MM.1S (cell line): ENCODE measurements around the gene SLC6A9.

Source experiments
- EZH2 ChIP-seq: fragments of 300-600 bp; sonication (generic); optimal IDR thresholded peaks from 2 replicates; pipeline ENCODE3; 2017; ENCODE audit warnings: low read depth, mild to moderate bottlenecking, antibody characterized with exemption, low read length, mixed read lengths
- EZH2phosphoT487 ChIP-seq: fragments of 300-600 bp; sonication (generic); IDR thresholded peaks from 2 replicates; pipeline ENCODE4 v1.6.1; 2018; ENCODE audit warnings: antibody characterized with exemption, low read length
- TF ChIP-seq, protein P1 (sequence below): fragments of 300-600 bp; sonication (generic); IDR thresholded peaks from 2 replicates; pipeline ENCODE4 v1.5.1; 2016; ENCODE audit warnings: antibody characterized with exemption, low read length, mixed read lengths

GRCh38 chr1:44012941-44013609, 18.2 kb downstream of the SLC6A9 start:
- TF ChIP-seq, protein P1, sequence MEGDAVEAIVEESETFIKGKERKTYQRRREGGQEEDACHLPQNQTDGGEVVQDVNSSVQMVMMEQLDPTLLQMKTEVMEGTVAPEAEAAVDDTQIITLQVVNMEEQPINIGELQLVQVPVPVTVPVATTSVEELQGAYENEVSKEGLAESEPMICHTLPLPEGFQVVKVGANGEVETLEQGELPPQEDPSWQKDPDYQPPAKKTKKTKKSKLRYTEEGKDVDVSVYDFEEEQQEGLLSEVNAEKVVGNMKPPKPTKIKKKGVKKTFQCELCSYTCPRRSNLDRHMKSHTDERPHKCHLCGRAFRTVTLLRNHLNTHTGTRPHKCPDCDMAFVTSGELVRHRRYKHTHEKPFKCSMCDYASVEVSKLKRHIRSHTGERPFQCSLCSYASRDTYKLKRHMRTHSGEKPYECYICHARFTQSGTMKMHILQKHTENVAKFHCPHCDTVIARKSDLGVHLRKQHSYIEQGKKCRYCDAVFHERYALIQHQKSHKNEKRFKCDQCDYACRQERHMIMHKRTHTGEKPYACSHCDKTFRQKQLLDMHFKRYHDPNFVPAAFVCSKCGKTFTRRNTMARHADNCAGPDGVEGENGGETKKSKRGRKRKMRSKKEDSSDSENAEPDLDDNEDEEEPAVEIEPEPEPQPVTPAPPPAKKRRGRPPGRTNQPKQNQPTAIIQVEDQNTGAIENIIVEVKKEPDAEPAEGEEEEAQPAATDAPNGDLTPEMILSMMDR: no peak
- no peak for TF ChIP-seq EZH2phosphoT487
- TF ChIP-seq EZH2: no peak
